ENCODE results near the gene MAGED4. TPM values are rescaled to one million over a fixed set of nuclear protein-coding genes. Genes with fewer than 3 reads are reported as not detected.
"Not testable (repeated sequence)": the region's sequence is repeated elsewhere in the genome, so short reads cannot be mapped to it uniquely, and the experiment has no call there.

The MAGED4 gene
- total RNA-seq, 1 experiment from 2014 or later, result not detected

DNA sequence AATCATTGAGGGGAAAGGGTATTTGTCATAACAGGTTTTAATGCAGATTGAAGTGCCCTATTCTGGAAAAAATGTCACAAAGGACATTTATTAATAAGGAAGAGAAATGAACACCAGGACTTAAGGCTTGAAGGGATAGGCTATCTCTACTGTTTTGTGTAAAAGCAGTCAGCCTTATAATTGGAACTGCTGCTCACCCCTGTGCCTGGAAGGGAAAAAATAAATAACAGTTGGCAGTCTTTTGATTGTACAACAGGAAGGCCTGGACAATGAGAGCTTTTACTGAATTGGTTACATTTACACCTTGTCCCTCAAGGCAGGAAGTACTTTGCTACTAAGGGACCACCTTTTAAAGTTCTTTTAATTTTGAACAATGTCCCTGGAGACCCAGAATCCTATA lies 17.8 kb upstream of the MAGED4 start:
- Histone ChIP-seq H3K9me2 (ENCODE audit: insufficient read depth) (no peaks in the 10 kb centered on the region), H3K9me3 (ENCODE audit: control insufficient read depth in 1 of 2, insufficient read depth in 1 of 2, low read depth in 1 of 2, low read length in 2 of 2) (no peaks in the 10 kb centered on the region), H3K4me1 (ENCODE audit: control insufficient read depth in 1 of 2, insufficient read depth in 2 of 2, low read length in 2 of 2) (no peaks in the 10 kb centered on the region), H4K20me1 (ENCODE audit: insufficient read depth) (no peaks in the 10 kb centered on the region), H3K27me3 (ENCODE audit: insufficient read depth, low read length) (no peaks in the 10 kb centered on the region), H3K36me3 (ENCODE audit: control insufficient read depth in 1 of 2, insufficient read depth in 2 of 2, low read length in 2 of 2) (no peaks in the 10 kb centered on the region), H3K4me2 (ENCODE audit: low read length) (no peak overlapping the region), H3K79me2 (ENCODE audit: insufficient read depth, low read length) (no peaks in the 10 kb centered on the region), H3K27ac (ENCODE audit: low read depth, low read length) (no peak overlapping the region), H3K4me3 (replicated peaks in 1 of 2; ENCODE audit: low read depth in 1 of 2, low read length in 2 of 2) (no peak overlapping the region), H3K9ac (ENCODE audit: low read length) (no peak overlapping the region), H2AFZ (ENCODE audit: low read depth, low read length, poor library complexity, severe bottlenecking) (no peak overlapping the region)
- no TSS peak for BruUV-seq (replicated peaks)
- DNase-seq (ENCODE audit: low read depth, low spot score), result no peak
- intact Hi-C loops (cut with micrococcal nuclease), result no loop called here
- CTCF ChIA-PET, result no interaction called here
- POLR2A ChIA-PET, result no interaction called here
- RAD21 ChIA-PET (ENCODE audit: low non-redundant PET in 1 of 2, low total read pairs in 2 of 2, uncharacterized antibody in 2 of 2, unreplicated experiment in 2 of 2), result no interaction called here
- ATAC-seq, result no peak
- TF ChIP-seq EZH2 (IDR thresholded peaks at IDR 0.05) (no peak), ZBTB33 (IDR thresholded peaks at IDR 0.05; ENCODE audit: extremely low read depth, insufficient replicate concordance, low read length) (no peak), MAX (IDR thresholded peaks at IDR 0.05) (no peak), TCF7L2 (IDR thresholded peaks at IDR 0.05; ENCODE audit: borderline replicate concordance, extremely low read depth, insufficient read depth, insufficient read length) (no peak), POLR2A (IDR thresholded peaks at IDR 0.05; ENCODE audit: borderline replicate concordance, extremely low read depth, insufficient read depth, insufficient read length) (no peak)

DNA sequence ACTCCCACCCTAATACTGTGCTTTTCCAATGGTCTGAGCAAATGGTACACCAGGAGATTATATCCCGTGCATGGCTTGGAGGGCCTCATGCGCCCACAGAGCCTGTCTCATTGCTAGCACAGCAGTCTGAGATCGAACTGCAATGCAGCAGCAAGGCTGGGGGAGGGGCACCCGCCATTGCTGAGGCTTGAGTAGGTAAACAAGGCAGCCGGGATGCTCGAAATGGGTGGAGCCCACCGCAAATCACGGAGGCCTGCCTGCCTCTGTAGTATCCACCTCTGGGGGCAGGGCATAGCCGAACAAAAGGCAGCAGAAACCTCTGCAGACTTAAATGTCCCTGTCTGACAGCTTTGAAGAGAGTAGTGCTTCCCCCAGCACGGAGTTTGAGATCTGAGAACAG lies 13.6 kb upstream of the MAGED4 start:
- intact Hi-C loops (cut with micrococcal nuclease); BruUV-seq (replicated peaks); ATAC-seq; H3K9me3 ChIP-seq (ENCODE audit: control insufficient read depth in 1 of 2, insufficient read depth in 1 of 2, low read depth in 1 of 2, low read length in 2 of 2); H3K79me2 ChIP-seq (ENCODE audit: insufficient read depth, low read length); H3K27ac ChIP-seq (ENCODE audit: low read depth, low read length); H3K36me3 ChIP-seq (ENCODE audit: control insufficient read depth in 1 of 2, insufficient read depth in 2 of 2, low read length in 2 of 2); DNase-seq (ENCODE audit: low read depth, low spot score); H4K20me1 ChIP-seq (ENCODE audit: insufficient read depth); H3K9ac ChIP-seq (ENCODE audit: low read length); H3K9me2 ChIP-seq (ENCODE audit: insufficient read depth); H2AFZ ChIP-seq (ENCODE audit: low read depth, low read length, poor library complexity, severe bottlenecking); H3K4me1 ChIP-seq (ENCODE audit: control insufficient read depth in 1 of 2, insufficient read depth in 2 of 2, low read length in 2 of 2); H3K4me2 ChIP-seq (ENCODE audit: low read length); H3K4me3 ChIP-seq (replicated peaks in 1 of 2; ENCODE audit: low read depth in 1 of 2, low read length in 2 of 2); CTCF ChIA-PET; POLR2A ChIA-PET; H3K27me3 ChIP-seq (ENCODE audit: insufficient read depth, low read length); RAD21 ChIA-PET (ENCODE audit: low non-redundant PET in 1 of 2, low total read pairs in 2 of 2, uncharacterized antibody in 2 of 2, unreplicated experiment in 2 of 2): not testable (repeated sequence)

DNA sequence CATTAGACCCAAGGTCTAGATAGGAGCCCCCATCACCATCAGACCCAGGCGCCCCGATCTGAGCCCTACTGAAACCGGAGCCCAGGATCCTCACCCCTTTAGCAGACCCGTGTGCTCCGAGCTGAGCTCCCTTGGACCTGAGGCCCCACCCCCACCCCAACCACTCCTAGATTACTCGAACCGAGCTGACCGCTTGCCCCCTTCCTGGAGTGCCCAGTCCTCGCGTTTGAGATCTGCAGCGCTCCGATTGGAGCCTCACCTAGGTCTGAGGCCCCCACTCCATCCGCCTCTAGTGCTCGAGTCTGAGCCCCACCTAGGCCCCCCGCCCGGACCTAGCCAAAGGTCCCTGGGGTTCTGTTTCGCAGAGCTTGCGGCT lies 378 bp downstream of the MAGED4 start:
- RAD21 ChIA-PET (ENCODE audit: low non-redundant PET in 1 of 2, low total read pairs in 2 of 2, uncharacterized antibody in 2 of 2, unreplicated experiment in 2 of 2); POLR2A ChIA-PET; DNase-seq (ENCODE audit: low read depth, low spot score); H3K36me3 ChIP-seq (ENCODE audit: control insufficient read depth in 1 of 2, insufficient read depth in 2 of 2, low read length in 2 of 2); H3K4me2 ChIP-seq (ENCODE audit: low read length); ATAC-seq; intact Hi-C loops (cut with micrococcal nuclease); H3K9ac ChIP-seq (ENCODE audit: low read length); H3K9me3 ChIP-seq (ENCODE audit: control insufficient read depth in 1 of 2, insufficient read depth in 1 of 2, low read depth in 1 of 2, low read length in 2 of 2); H2AFZ ChIP-seq (ENCODE audit: low read depth, low read length, poor library complexity, severe bottlenecking); H3K27ac ChIP-seq (ENCODE audit: low read depth, low read length); H4K20me1 ChIP-seq (ENCODE audit: insufficient read depth); H3K9me2 ChIP-seq (ENCODE audit: insufficient read depth); H3K79me2 ChIP-seq (ENCODE audit: insufficient read depth, low read length); BruUV-seq (replicated peaks); H3K27me3 ChIP-seq (ENCODE audit: insufficient read depth, low read length); H3K4me1 ChIP-seq (ENCODE audit: control insufficient read depth in 1 of 2, insufficient read depth in 2 of 2, low read length in 2 of 2); CTCF ChIA-PET; H3K4me3 ChIP-seq (replicated peaks in 1 of 2; ENCODE audit: low read depth in 1 of 2, low read length in 2 of 2): not testable (repeated sequence)

GRCh38 chrX:52211405-52211804 lies 26.7 kb downstream of the MAGED4 start:
- POLR2A ChIA-PET; H3K9me2 ChIP-seq (ENCODE audit: insufficient read depth); BruUV-seq (replicated peaks); H3K4me2 ChIP-seq (ENCODE audit: low read length); H3K27me3 ChIP-seq (ENCODE audit: insufficient read depth, low read length); H4K20me1 ChIP-seq (ENCODE audit: insufficient read depth); H3K36me3 ChIP-seq (ENCODE audit: control insufficient read depth in 1 of 2, insufficient read depth in 2 of 2, low read length in 2 of 2); H2AFZ ChIP-seq (ENCODE audit: low read depth, low read length, poor library complexity, severe bottlenecking); H3K27ac ChIP-seq (ENCODE audit: low read depth, low read length); RAD21 ChIA-PET (ENCODE audit: low non-redundant PET in 1 of 2, low total read pairs in 2 of 2, uncharacterized antibody in 2 of 2, unreplicated experiment in 2 of 2); intact Hi-C loops (cut with micrococcal nuclease); H3K79me2 ChIP-seq (ENCODE audit: insufficient read depth, low read length); ATAC-seq; CTCF ChIA-PET; H3K4me3 ChIP-seq (replicated peaks in 1 of 2; ENCODE audit: low read depth in 1 of 2, low read length in 2 of 2); H3K4me1 ChIP-seq (ENCODE audit: control insufficient read depth in 1 of 2, insufficient read depth in 2 of 2, low read length in 2 of 2); DNase-seq (ENCODE audit: low read depth, low spot score); H3K9me3 ChIP-seq (ENCODE audit: control insufficient read depth in 1 of 2, insufficient read depth in 1 of 2, low read depth in 1 of 2, low read length in 2 of 2); H3K9ac ChIP-seq (ENCODE audit: low read length): not testable (repeated sequence)

Data from HCT116 (cell line).